Stimulated activated CD8-positive, alpha-beta memory T cell treated with anti-CD3 and anti-CD28 coated beads, Interleukin-12 subunit alpha, Interleukin-12 subunit beta, amount 100 ng/mL, for 1 hour (primary cell): ENCODE measurements around the gene GAREM1.
"Not testable (repeated sequence)": the region's sequence is repeated elsewhere in the genome, so short reads cannot be mapped to it uniquely, and the experiment has no call there.

Source experiments
- DNase-seq: peaks from one replicate; pipeline ENCODE4 v3.0.0-alpha.2; 2020; ENCODE audit warnings: low read depth

Gene GAREM1

GRCh38 chr18:32368170-32368569 lies 102.5 kb downstream of the GAREM1 start:
- DNase-seq: no peak

GRCh38 chr18:32366586-32367538 lies 103.8 kb downstream of the GAREM1 start:
- DNase-seq: no peak

GRCh38 chr18:32362484-32362883 lies 108.2 kb downstream of the GAREM1 start:
- DNase-seq: no peak

- no peak for DNase-seq
Observed at GRCh38 chr18:32360682-32361345, 109.9 kb downstream of the GAREM1 start.

- no peak for DNase-seq
Observed at GRCh38 chr18:32358529-32358928, 112.2 kb downstream of the GAREM1 start.

- DNase-seq: no peak
Observed at GRCh38 chr18:32358075-32358474, 112.6 kb downstream of the GAREM1 start.

- no peak for DNase-seq
Observed at GRCh38 chr18:32355896-32356295, 114.8 kb downstream of the GAREM1 start.

GRCh38 chr18:32354518-32354917 lies 116.2 kb downstream of the GAREM1 start:
- DNase-seq: no peak

- DNase-seq: no peak
Observed at GRCh38 chr18:32353257-32353656, 117.4 kb downstream of the GAREM1 start.

GRCh38 chr18:32351032-32351431 lies 119.7 kb downstream of the GAREM1 start:
- DNase-seq: no peak

GRCh38 chr18:32349728-32350395 lies 120.8 kb downstream of the GAREM1 start:
- DNase-seq: no peak

GRCh38 chr18:32346671-32347070 lies 124.0 kb downstream of the GAREM1 start:
- no peak for DNase-seq

- no peak for DNase-seq
Observed at GRCh38 chr18:32343634-32344033, 127.0 kb downstream of the GAREM1 start.

GRCh38 chr18:32341112-32341511 lies 129.6 kb downstream of the GAREM1 start:
- DNase-seq: not testable (repeated sequence)

- no peak for DNase-seq
Observed at GRCh38 chr18:32339045-32339444, 131.6 kb downstream of the GAREM1 start.

- no peak for DNase-seq
Observed at GRCh38 chr18:32337821-32338220, 132.9 kb downstream of the GAREM1 start.

- no peak for DNase-seq
Observed at GRCh38 chr18:32337347-32337746, 133.3 kb downstream of the GAREM1 start.

GRCh38 chr18:32335228-32335627 lies 135.5 kb downstream of the GAREM1 start:
- no peak for DNase-seq

- DNase-seq: no peak
Observed at GRCh38 chr18:32333781-32334180, 136.9 kb downstream of the GAREM1 start.

- no peak for DNase-seq
Observed at GRCh38 chr18:32332708-32333107, 138.0 kb downstream of the GAREM1 start.

- no peak for DNase-seq
Observed at GRCh38 chr18:32328974-32329373, 141.7 kb downstream of the GAREM1 start.

- no peak for DNase-seq
Observed at GRCh38 chr18:32328379-32328778, 142.3 kb downstream of the GAREM1 start.
